Stimulated activated CD4-positive, alpha-beta T cell treated with anti-CD3 and anti-CD28 coated beads, TNF-alpha, amount 100 ng/mL, for 48 hours (primary cell): ENCODE results near the gene CD68.

Source experiments
- DNase-seq, 3 donors: peaks; one replicate each; pipeline ENCODE4 v3.0.0-alpha.2; 2020; ENCODE audit warnings: low read depth in 3 of 3

The CD68 gene, protein sequence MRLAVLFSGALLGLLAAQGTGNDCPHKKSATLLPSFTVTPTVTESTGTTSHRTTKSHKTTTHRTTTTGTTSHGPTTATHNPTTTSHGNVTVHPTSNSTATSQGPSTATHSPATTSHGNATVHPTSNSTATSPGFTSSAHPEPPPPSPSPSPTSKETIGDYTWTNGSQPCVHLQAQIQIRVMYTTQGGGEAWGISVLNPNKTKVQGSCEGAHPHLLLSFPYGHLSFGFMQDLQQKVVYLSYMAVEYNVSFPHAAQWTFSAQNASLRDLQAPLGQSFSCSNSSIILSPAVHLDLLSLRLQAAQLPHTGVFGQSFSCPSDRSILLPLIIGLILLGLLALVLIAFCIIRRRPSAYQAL

GRCh38 chr17:7579001-7579833 is at the start of gene CD68:
CD68 (plus strand) TSS chr17:7579638; CDS start chr17:7579678, 40 bp downstream.
- DNase-seq, result peak; percentile 65 to 71 (median 68)

DNA sequence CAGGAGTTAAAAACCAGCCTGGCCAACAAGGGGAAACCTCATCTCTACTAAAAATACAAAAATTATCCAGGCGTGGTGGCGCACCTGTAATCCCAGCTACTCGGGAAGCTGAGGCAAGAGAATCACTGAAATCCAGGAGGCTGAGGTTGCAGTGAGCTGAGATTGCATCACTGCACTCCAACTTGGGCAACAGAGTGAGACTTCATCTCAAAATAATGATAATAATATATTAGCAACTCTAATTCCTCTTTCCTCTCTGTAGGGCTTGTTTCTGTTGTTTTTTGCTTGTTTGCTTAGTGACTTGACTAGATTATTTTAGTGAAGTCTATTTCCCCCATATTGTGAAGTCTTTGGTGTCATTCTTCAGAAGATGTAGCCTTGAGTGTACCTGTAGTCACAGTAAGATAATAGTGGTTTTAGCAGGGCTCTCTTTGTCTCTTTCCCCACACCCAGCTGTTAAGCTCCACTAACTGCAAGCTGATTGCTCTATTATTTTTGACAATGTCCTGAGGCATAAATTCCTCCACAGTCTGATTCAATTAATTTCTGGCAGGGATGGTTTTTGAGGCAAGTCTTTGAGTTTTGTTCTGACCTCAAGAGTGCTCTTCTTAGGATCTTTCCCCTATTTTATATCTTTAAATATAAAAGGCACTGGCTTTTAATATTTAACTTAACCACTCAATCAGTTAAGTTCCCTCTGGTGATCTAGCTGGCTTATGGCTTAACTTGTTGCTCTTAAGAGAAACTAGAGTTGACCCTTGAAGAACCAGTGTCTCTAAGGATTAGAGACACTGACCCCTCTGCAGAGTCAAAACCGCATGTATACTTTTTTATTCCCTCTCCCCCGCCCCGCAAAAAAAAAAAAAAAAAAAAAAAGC is 49.2 kb upstream of the CD68 start:
- DNase-seq, result no peak

GRCh38 chr17:7538050-7538449 is 41.4 kb upstream of the CD68 start:
- no peak for DNase-seq

DNA sequence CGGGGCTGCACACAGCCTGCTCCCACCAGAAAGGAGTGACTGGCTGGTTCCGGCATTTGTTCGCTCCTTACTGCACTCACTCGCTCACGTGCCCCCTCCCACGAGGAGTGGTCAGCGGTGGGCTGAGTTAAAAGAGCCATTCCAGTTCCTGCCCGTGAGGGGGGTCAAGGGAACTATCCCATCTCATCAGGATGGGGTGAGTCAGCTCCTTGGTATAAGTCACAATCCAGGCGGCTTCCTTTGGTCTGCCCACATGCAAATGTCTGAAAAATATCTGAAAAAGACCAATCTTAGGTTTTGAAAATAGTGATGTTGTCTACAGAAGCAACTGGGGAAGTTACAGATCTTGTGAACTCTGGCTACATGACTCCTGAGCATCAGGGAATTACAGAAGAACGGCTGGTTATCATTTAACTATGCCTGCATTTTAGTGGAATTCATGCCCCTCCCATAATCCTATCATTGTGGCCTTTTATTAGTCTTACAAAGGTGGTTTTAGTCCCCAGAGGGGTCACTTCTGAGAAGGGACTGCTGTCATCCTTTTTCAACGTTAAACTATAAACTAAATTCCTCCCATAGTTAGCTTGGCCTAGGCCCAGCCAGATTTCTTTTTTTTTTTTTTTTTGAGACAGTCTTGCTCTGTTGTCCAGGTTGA is 40.4 kb upstream of the CD68 start:
- no peak for DNase-seq

DNA sequence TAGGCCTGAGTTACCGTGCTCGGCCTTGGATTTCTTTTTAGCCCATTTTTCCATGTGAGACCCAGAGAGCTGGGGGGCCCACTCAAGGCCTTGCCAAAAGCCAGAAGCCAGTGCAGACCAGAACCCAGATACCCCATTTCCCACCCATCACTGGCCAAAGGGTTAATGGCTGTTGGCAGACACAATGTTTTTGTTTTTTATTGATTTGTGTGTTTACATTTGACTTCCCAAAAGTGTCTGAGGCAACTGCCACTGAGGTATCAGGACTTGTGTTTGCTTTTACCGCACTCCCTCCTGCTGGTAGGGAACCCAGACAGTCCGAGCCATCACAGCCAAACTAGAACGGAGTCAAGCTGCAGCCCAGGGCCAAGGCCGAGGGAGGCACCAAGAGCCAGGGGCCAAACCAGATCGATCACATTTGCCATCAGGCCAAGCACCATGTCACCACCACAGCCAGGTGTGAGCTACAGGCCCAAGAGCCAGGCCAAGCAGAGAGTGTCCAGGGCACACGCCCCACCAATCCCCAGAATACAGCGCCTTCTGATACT is 38.3 kb upstream of the CD68 start:
- DNase-seq, result no peak

DNA sequence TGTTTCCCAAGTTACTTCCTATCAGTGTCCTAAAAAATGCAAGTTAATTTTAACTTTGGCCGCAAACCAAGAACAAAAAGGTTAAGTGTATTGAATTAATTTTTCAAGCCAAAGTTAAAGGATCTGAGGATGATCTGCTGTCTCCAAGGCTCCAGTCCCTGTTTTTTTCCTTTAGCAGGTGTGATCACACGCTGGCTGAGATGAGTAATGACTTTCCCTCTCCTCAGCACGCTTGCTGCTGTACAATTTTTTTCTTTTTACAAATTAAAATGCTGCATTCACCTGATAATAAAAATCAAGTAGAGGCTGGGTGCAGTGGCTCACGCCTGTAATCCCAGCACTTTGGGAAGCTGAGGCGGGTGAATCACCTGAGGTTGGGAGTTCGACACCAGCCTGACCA is 34.5 kb upstream of the CD68 start:
- DNase-seq, result no peak

DNA sequence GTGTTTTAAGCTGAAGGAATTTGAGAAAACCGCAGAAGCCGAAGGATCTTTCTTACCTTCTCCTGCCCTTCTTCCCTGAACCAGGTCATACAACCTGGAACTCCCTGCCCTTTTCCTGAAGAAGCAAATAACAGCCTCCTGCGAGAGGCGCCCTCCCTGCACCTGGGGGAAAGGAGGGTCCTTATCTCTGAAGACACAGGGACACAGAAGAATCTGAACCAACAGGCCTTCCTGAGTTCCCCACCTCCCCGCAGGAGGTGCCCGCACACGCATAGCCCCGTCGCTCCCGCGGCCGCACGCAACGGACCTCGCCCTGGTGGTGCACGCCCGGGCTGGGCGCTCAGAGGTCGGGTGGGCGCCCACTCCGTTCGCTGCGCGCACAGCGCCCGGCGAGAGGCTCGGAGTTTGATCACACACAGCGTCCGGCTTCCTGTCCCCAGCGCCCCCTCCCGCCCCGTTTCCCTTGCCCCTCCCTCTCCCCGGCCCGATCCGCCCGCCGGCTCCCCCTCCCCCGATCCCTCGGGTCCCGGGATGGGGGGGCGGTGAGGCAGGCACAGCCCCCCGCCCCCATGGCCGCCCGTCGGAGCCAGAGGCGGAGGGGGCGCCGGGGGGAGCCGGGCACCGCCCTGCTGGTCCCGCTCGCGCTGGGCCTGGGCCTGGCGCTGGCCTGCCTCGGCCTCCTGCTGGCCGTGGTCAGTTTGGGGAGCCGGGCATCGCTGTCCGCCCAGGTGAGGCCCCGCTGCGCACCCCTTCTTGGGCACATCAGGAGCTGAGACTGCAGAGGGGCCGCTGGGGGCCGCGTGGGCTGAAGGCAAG is 30.6 kb upstream of the CD68 start, which contains the start of gene TNFSF12:
Gene TNFSF12, plus strand, starts transcription at position 474 of the 816 bp plus-strand sequence. Its CDS starts 96 bp downstream, at position 570.
- peak in 2 of 3 donors; percentile 22 to 51 for DNase-seq

DNA sequence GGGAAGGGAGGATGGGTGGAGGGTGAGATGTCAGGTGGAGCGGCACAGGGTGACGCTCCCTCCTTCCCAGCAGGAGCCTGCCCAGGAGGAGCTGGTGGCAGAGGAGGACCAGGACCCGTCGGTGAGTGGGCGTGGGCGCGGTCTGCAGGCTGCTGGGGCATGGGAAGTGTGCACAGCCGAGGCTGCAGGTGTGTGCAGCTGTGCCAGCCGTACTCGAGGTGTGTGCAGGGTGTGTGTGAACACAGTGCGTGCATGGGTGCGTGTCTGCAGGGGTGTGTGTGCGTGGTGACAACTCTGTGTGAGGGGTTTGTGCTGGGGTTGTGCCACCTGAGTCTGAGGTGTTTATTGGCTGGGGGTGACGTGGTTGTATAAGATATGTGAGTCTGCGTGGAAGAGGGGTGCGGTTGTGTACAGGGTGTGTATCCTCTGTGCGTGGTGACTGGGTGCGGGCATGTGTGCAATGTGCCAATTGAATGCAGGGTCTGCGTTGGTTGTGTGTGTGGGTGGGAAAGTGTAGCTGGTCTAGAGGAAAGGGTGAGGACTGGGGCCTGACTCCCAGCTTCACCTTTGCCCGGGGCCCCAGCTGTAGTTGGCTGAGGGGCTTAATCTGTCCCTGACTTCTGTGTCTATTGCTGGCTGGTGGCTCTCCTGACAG is 29.9 kb upstream of the CD68 start:
- no peak for DNase-seq

DNA sequence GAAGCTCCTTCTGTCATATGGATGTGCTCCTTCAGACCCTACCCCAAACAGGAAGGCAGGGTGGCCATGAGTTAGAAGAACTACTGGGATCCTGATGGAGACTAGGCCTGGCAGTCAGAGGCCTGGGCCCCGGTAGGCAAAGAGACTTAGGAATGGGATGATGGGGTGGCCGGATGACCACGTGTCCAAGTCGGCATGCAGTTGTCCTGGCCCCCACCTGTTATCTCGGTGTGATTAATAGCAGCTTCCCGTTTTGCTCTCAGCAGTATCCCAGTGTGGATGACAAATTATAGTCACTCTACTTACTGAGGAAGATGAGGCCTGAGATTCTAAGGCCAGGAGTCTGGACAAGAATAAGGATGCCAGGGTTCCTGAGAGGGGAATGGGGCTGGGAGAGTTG is 29.1 kb upstream of the CD68 start:
- DNase-seq, result no peak

GRCh38 chr17:7551396-7551795 is 28.0 kb upstream of the CD68 start:
- DNase-seq, result no peak

GRCh38 chr17:7552621-7553051 is 26.8 kb upstream of the CD68 start:
- no peak for DNase-seq

DNA sequence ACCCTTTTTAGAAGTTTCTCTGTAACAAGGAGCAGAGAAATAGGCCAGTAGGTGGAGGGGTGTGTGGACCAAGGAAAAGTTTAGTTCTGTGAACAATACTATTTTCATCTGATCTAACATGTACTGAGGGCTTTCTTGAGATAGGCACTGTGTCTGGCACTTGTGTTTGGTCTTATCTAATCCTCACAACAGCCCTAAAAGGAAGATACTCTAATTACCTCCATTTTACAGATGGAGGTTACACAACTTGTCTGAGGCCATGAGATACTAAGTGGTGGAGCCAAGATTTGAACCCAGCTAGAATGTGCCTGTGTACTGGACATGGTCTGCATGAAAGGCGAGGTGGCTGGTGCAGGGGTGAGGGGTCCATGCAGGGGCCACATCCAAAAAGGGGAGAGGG is 26.1 kb upstream of the CD68 start:
- no peak for DNase-seq

DNA sequence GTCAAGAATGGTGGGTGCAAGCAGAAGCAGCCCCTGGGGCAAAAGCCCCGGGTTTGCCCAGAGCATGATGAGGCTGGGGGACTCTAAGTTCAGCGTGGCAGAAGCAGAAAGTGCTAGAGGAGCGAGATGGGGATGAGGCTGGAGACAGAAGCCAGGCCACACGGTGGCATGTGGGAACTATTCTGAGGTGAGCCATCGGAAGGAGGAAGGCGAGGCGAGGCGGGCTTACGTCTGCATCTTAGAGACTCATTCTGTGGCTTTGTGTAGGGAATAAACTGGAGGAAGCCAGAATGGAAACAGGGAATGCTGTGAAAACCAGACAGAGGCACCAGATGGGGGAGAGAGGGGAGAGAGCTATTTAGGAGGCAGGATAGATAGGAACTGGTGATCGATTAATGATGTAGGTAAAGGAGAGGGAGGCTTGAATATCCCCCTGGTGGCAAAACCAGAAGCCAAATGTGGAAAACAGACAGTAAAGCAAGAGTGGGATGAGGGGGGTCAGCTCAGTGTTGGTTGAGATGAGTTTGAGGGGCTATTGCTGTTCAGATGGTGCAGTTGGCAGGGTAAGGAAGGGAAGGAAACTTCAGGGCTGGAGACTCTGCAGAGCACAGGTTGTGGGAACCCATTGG is 24.0 kb upstream of the CD68 start:
- DNase-seq, result no peak

DNA sequence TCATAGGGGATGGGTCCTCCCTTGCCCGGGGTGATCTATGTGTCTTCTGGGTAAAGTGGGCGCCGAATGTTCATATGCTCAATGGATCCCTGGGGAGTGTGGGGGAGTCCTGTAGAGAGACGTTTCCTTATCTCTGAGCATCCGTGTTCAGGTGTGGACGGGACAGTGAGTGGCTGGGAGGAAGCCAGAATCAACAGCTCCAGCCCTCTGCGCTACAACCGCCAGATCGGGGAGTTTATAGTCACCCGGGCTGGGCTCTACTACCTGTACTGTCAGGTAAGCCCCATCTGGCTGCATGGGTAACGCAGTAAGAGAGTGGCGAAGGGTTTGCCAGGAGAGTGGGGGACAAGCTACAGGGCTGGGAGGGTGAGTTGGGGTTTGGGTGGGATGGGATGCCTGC is 22.8 kb upstream of the CD68 start:
- DNase-seq, result no peak

- DNase-seq, result no peak
These were observed 22.2 kb upstream of the CD68 start for GRCh38 chr17:7557147-7557764.

DNA sequence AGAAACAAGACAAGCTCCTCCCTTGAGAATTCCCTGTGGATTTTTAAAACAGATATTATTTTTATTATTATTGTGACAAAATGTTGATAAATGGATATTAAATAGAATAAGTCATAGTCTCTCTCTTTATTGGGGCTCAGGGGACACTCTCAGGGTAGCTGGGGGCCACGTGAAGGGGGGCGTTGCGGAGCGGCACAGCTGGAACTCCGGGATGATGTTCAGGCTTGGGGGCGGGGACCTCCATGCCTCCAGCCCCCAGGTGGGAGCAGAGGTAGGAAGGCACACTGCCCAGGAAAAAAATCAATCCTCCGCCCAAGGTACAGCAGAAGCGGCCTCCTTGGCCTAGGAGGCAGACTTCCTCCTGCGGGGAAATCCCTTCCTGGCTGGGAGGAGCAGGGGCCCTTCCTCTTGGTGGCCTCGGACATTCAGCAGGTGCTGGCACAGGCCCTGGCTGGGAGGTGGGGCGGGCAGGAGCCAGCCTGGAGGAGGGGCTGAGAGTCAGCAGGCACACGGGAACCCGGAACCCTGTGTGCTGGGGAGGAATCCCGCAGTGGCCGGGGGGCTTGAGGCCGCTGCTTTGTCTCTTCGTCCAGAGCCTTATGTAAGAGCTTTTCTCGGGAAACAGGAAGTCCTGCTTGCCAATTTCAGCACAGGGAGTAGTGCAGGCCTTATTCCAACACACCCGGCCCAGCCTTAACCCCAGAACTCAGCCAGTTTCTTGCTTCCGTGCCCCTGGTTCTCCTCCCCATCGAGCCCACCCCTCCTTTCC is 21.5 kb upstream of the CD68 start:
- DNase-seq, result no peak

DNA sequence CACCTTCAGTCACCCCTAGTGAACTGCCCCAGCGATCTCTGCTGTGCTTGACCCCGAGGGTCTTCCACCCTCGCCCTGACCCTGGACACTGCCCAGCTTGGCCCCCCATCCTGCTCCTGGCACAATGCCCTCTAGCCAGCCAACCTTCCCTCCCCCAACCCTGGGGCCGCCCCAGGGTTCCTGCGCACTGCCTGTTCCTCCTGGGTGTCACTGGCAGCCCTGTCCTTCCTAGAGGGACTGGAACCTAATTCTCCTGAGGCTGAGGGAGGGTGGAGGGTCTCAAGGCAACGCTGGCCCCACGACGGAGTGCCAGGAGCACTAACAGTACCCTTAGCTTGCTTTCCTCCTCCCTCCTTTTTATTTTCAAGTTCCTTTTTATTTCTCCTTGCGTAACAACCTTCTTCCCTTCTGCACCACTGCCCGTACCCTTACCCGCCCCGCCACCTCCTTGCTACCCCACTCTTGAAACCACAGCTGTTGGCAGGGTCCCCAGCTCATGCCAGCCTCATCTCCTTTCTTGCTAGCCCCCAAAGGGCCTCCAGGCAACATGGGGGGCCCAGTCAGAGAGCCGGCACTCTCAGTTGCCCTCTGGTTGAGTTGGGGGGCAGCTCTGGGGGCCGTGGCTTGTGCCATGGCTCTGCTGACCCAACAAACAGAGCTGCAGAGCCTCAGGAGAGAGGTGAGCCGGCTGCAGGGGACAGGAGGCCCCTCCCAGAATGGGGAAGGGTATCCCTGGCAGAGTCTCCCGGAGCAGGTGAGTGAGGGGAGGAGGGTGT is 20.7 kb upstream of the CD68 start, which contains the start of gene TNFSF13:
Gene TNFSF13, plus strand, starts transcription at position 207 of the 776 bp plus-strand sequence. Its CDS starts 290 bp downstream, at position 497.
- DNase-seq, result no peak
